ENCODE results near the gene ARHGEF10L. TPM values are rescaled to one million over a fixed set of nuclear protein-coding genes. Genes with fewer than 3 reads are reported as not detected.

The ARHGEF10L gene
- total RNA-seq, 4 donors from 2014 or later = 30.0 to 61.4 (median 44.7) TPM

- Histone ChIP-seq H3K4me3 (no peak overlapping the region), H3K27me3 (no peaks in the 10 kb centered on the region), H3K4me1 (peaks cover 0 to 48% (median 0%) of the 10 kb centered on the region in 3 donors), H3K27ac (peak overlapping the region in 1 of 4 donors; percentile 42), H3K36me3 (peaks cover 0 to 71% (median 0%) of the 10 kb centered on the region in 3 donors), H3K9me3 (no peaks in the 10 kb centered on the region)
- 53 to 76% methylated on average over 3 to 14 of the region's 19 CpGs for WGBS, 2 donors
- intact Hi-C loops (cut with DNase I) = no loop called here
- TF ChIP-seq POLR2A (IDR thresholded peaks at IDR 0.05) = no peak
- TF ChIP-seq CTCF (IDR thresholded peaks at IDR 0.05) = no peak
- no peak for DNase-seq
These were observed 57.4 kb downstream of the ARHGEF10L start for GRCh38 chr1:17596651-17597509.

GRCh38 chr1:17597651-17598050, 58.2 kb downstream of the ARHGEF10L start:
- Histone ChIP-seq H3K36me3 (peaks cover 0 to 71% (median 0%) of the 10 kb centered on the region in 3 donors), H3K4me1 (peaks cover 0 to 50% (median 0%) of the 10 kb centered on the region in 3 donors), H3K27me3 (no peaks in the 10 kb centered on the region), H3K4me3 (no peak overlapping the region), H3K9me3 (no peaks in the 10 kb centered on the region), H3K27ac (no peak overlapping the region)
- TF ChIP-seq CTCF (IDR thresholded peaks at IDR 0.05) (no peak), POLR2A (IDR thresholded peaks at IDR 0.05) (no peak)
- WGBS, 2 donors = 86 to 89% methylated on average over 7 to 9 of the region's 9 CpGs
- DNase-seq = no peak
- intact Hi-C loops (cut with DNase I) = no loop called here

- WGBS, 2 donors = 67 to 88% methylated on average over 1 of the region's 3 CpGs
- no peak for DNase-seq
- peaks cover 0 to 56% (median 0%) of the 10 kb centered on the region in 3 donors for H3K4me1 ChIP-seq
- H3K27me3 ChIP-seq = no peaks in the 10 kb centered on the region
- peaks cover 0 to 71% (median 0%) of the 10 kb centered on the region in 3 donors for H3K36me3 ChIP-seq
- H3K27ac ChIP-seq = no peak overlapping the region
- no peak for TF ChIP-seq CTCF (IDR thresholded peaks at IDR 0.05)
- no peak for TF ChIP-seq POLR2A (IDR thresholded peaks at IDR 0.05)
- intact Hi-C loops (cut with DNase I) = no loop called here
- H3K4me3 ChIP-seq = no peak overlapping the region
- no peaks in the 10 kb centered on the region for H3K9me3 ChIP-seq
These were observed 58.8 kb downstream of the ARHGEF10L start for GRCh38 chr1:17598251-17598650.

- WGBS, 2 donors = 82 to 89% methylated on average over 12 of the region's 12 CpGs
These were observed 59.9 kb downstream of the ARHGEF10L start for GRCh38 chr1:17599291-17599953.

More at GRCh38 chr1:17599291-17599953, 59.9 kb downstream of the ARHGEF10L start:
- TF ChIP-seq CTCF (IDR thresholded peaks at IDR 0.05) = no peak
- no peak for TF ChIP-seq POLR2A (IDR thresholded peaks at IDR 0.05)
- DNase-seq = no peak
- Histone ChIP-seq H3K27me3 (no peaks in the 10 kb centered on the region), H3K27ac (no peak overlapping the region), H3K9me3 (no peaks in the 10 kb centered on the region), H3K36me3 (peaks cover 0 to 71% (median 0%) of the 10 kb centered on the region in 3 donors), H3K4me1 (peaks cover 0 to 46% (median 0%) of the 10 kb centered on the region in 3 donors), H3K4me3 (no peak overlapping the region)
- intact Hi-C loops (cut with DNase I) = no loop called here
